Ishikawa (cell line): Measurements from ENCODE around the gene ELAVL1.

Experiments used
- EP300 ChIP-seq: IDR thresholded peaks from 2 replicates; pipeline ENCODE4 v1.6.1; 2012; ENCODE audit warnings: borderline replicate concordance
- RAD21 ChIP-seq: IDR thresholded peaks from 2 replicates; pipeline ENCODE4 v1.6.1; 2012; ENCODE audit warnings: low read depth
- TAF1 ChIP-seq: IDR thresholded peaks from 2 replicates; pipeline ENCODE4 v1.6.1; 2012; ENCODE audit warnings: low read depth, mild to moderate bottlenecking
- TEAD4 ChIP-seq: IDR thresholded peaks from 2 replicates; pipeline ENCODE4 v1.6.1; 2012
- TF ChIP-seq, protein P1 (sequence below): IDR thresholded peaks from 2 replicates; pipeline ENCODE4 v1.6.1; 2012

GRCh38 chr19:8004723-8005513 is 523 bp downstream of the ELAVL1 start:
- TF ChIP-seq EP300 (no peak), TAF1 (no peak), TEAD4 (no peak), RAD21 (no peak)
- TF ChIP-seq, protein P1, sequence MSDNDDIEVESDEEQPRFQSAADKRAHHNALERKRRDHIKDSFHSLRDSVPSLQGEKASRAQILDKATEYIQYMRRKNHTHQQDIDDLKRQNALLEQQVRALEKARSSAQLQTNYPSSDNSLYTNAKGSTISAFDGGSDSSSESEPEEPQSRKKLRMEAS, result no peak
